ENCODE results near the gene CYSLTR2.

CYSLTR2 gene

DNA sequence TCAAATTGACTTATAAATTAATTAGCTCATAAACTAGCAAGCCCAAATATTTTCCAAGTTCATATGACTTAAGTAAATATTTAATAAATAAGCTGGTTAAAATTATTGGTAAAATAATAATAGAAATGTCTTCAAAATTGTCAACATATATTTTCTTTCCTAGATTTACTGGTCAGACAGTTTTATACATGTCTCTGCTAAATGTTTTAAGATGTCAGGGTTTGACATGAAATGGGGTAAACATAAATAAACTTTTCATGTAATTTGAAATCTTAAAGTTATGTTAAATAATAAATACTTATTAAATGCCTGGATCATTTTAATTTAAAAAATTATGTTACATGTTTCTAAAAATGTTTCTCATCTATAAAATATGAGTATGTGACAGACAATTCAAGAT lies 18.3 kb upstream of the CYSLTR2 start:
- Mint-ChIP-seq H3K27ac (no peak overlapping the region), H3K4me1 (ENCODE audit: low read depth) (no peaks in the 10 kb centered on the region), H3K4me3 (no peak overlapping the region), H3K27me3 (ENCODE audit: low read depth) (peaks cover 5% of the 10 kb centered on the region), H3K9me3 (peaks cover 16% of the 10 kb centered on the region), H3K36me3 (ENCODE audit: low read depth) (peaks cover 3% of the 10 kb centered on the region)

DNA sequence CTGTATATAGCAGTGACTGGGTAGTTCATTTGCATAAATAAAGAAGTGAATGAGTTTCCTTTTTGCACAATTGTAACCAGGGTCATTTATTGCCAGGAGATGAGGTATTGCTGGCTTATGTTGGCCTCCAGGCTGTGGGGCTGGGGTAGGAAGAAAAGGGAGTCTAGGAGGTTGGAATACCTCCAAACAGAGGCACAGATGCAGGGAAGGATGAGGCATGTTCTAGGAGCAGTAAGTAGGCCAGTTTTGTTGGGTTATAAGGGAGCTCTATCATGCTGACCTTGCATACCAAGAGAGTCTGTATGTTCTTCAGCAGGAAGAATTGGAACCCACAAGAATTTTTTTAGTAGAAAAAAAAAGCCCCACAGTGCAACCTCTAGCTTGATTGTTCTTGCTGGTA lies 17.2 kb upstream of the CYSLTR2 start:
- H3K4me1 Mint-ChIP-seq (ENCODE audit: low read depth) = no peaks in the 10 kb centered on the region
- peaks cover 3% of the 10 kb centered on the region for H3K36me3 Mint-ChIP-seq (ENCODE audit: low read depth)
- H3K27me3 Mint-ChIP-seq (ENCODE audit: low read depth) = peaks cover 9% of the 10 kb centered on the region
- H3K4me3 Mint-ChIP-seq = no peak overlapping the region
- H3K9me3 Mint-ChIP-seq = peaks cover 16% of the 10 kb centered on the region
- no peak overlapping the region for H3K27ac Mint-ChIP-seq

DNA sequence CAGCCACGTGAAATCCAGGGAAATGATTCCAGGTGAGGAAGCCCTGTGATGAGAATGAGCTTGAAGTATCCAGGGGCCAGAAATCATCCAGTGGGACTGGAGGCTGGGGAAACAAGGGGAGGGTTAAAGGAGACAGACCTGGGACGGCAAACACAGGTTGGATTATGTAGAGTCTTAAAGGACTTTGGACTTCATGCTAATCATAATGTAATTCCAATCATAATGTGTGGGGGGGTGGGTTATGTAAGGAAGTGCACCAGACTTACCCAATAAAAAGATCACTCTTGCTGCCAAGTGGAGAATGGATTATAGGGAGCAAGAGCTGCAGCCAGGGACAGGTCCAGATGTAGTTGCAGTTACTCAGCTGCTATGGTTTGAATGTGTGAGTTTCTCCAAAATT lies 16.1 kb upstream of the CYSLTR2 start:
- Mint-ChIP-seq H3K27me3 (ENCODE audit: low read depth) (peaks cover 9% of the 10 kb centered on the region), H3K9me3 (peaks cover 16% of the 10 kb centered on the region), H3K36me3 (ENCODE audit: low read depth) (peaks cover 1% of the 10 kb centered on the region), H3K4me3 (no peak overlapping the region), H3K27ac (no peak overlapping the region), H3K4me1 (ENCODE audit: low read depth) (no peaks in the 10 kb centered on the region)

DNA sequence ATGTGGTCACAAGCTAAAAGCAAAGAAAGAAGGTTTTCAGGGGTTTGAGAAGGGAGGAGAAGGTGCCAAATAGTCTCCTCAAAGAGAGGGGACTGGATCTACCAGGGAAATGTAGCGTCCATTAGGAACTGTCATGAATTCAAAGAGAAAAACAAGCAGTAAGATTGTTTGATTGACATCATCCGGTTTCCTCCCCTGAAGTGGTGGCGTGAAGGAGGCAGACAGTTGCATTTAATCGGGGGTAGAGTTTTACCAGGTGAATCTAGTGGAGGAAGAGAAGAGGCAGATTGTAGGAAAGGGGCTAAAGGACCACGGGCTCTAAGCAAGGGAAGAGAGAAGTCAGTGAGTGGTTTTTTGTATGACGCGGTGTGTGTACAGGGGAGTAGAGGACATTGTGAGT lies 13.0 kb upstream of the CYSLTR2 start:
- H3K9me3 Mint-ChIP-seq = peaks cover 11% of the 10 kb centered on the region
- H3K36me3 Mint-ChIP-seq (ENCODE audit: low read depth) = no peaks in the 10 kb centered on the region
- H3K27me3 Mint-ChIP-seq (ENCODE audit: low read depth) = peaks cover 9% of the 10 kb centered on the region
- H3K27ac Mint-ChIP-seq = no peak overlapping the region
- H3K4me1 Mint-ChIP-seq (ENCODE audit: low read depth) = no peaks in the 10 kb centered on the region
- H3K4me3 Mint-ChIP-seq = no peak overlapping the region

DNA sequence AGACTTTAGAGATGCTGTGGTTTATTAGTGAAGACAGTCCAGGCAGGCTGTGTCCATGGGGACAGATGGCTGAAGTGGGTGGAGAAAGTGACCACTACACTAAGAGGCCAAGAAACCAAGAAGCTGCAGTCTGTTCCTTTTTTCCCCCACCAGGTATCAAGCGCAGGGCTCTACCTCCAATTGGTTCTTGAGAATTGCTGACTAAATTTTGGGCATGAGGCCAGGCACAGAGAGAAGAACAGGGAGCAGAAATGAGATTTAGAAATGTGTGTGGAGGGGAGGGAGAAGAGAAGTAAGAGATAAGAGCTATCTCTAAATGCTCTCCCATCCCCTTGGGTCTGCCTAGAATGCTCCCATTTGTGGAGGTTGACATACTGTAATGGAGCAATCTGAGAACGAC lies 12.3 kb upstream of the CYSLTR2 start:
- H3K27ac Mint-ChIP-seq = no peak overlapping the region
- peaks cover 9% of the 10 kb centered on the region for H3K27me3 Mint-ChIP-seq (ENCODE audit: low read depth)
- H3K36me3 Mint-ChIP-seq (ENCODE audit: low read depth) = no peaks in the 10 kb centered on the region
- H3K9me3 Mint-ChIP-seq = peaks cover 7% of the 10 kb centered on the region
- H3K4me1 Mint-ChIP-seq (ENCODE audit: low read depth) = no peaks in the 10 kb centered on the region
- H3K4me3 Mint-ChIP-seq = no peak overlapping the region

DNA sequence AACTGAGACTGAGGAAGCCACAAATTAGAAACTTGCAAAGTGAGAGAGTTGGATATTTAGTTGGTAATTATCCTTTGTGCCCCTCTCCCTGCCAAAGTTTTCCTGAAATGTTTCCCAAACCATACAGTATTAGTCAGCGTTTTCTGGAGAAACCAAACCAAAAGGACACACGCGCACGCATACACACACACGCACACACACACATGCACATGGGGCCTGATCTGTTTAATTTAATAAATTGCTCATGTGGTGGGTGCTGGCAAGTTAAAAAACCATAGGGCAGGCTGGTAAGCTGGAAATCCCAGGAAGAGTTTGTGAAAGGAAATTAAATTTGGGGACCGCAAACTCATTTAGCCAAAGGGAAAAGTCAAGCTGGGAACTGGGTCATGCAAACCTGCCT lies 11.7 kb upstream of the CYSLTR2 start:
- H3K4me3 Mint-ChIP-seq = no peak overlapping the region
- peaks cover 5% of the 10 kb centered on the region for H3K9me3 Mint-ChIP-seq
- no peaks in the 10 kb centered on the region for H3K4me1 Mint-ChIP-seq (ENCODE audit: low read depth)
- H3K36me3 Mint-ChIP-seq (ENCODE audit: low read depth) = no peaks in the 10 kb centered on the region
- H3K27me3 Mint-ChIP-seq (ENCODE audit: low read depth) = peaks cover 9% of the 10 kb centered on the region
- H3K27ac Mint-ChIP-seq = no peak overlapping the region

DNA sequence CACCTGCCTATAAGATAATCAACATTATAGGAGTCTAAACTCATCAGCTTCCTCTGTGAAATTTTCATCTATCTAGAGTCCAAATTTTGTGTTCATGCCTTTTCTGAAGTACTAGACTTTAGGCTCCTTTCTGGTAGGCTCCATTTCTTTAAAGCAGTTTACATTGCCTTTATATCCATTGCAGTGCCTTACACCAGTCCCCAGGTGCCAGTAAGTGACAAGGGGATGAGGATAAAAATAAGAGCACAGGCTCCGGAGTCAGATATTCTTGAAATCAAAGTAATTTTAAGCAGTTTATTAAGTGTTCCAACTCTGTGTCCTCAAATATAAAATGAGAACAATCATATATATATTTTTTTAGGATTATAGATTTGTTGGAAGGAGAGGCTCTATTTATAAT lies 10.6 kb upstream of the CYSLTR2 start:
- H3K4me3 Mint-ChIP-seq = no peak overlapping the region
- no peaks in the 10 kb centered on the region for H3K36me3 Mint-ChIP-seq (ENCODE audit: low read depth)
- peaks cover 5% of the 10 kb centered on the region for H3K9me3 Mint-ChIP-seq
- H3K27me3 Mint-ChIP-seq (ENCODE audit: low read depth) = peaks cover 12% of the 10 kb centered on the region
- H3K27ac Mint-ChIP-seq = no peak overlapping the region
- no peaks in the 10 kb centered on the region for H3K4me1 Mint-ChIP-seq (ENCODE audit: low read depth)

DNA sequence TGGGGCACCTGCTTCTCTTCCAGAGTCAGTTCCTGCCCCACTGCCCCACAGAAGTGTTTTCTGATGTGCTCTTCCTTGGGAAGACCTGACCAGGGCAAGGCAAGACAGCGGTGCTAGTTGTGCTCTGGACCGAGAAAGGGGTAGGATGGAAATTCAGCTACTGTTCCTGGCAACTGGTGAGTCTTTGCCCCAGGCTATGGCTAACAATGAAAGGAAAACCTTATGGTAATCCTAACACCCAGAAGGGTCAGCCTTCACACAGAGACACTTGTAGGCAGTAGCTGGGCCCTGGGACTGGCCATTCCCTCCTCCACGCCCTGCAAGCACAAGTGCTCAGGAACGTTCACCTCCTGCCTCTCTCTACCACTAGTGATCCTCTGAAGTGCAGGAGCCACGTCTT lies 9.6 kb upstream of the CYSLTR2 start:
- peaks cover 2% of the 10 kb centered on the region for H3K9me3 Mint-ChIP-seq
- H3K27me3 Mint-ChIP-seq (ENCODE audit: low read depth) = peaks cover 12% of the 10 kb centered on the region
- H3K4me3 Mint-ChIP-seq = no peak overlapping the region
- no peaks in the 10 kb centered on the region for H3K36me3 Mint-ChIP-seq (ENCODE audit: low read depth)
- H3K4me1 Mint-ChIP-seq (ENCODE audit: low read depth) = no peaks in the 10 kb centered on the region
- H3K27ac Mint-ChIP-seq = no peak overlapping the region

DNA sequence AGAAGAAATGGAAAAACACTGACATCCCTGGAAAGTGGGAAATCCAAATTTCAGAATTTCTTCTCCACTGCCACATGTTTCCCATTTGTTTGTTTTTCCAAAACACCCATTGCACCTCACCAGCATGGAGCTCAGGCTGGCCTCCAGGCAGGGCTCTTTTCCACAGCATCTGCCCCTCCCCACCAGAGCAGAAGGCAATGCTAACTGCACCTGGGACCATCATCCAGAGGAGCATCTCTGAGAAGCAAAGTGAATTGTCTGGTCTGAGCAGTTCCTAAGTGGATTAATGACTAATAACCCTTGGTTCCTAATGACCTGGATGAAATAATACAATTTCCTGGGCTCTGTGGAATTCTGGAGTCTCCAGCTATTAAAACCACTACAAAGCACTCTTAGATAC lies 8.8 kb upstream of the CYSLTR2 start:
- Mint-ChIP-seq H3K27me3 (ENCODE audit: low read depth) (peaks cover 12% of the 10 kb centered on the region), H3K4me3 (no peak overlapping the region), H3K4me1 (ENCODE audit: low read depth) (no peaks in the 10 kb centered on the region), H3K9me3 (no peaks in the 10 kb centered on the region), H3K36me3 (ENCODE audit: low read depth) (no peaks in the 10 kb centered on the region), H3K27ac (no peak overlapping the region)

DNA sequence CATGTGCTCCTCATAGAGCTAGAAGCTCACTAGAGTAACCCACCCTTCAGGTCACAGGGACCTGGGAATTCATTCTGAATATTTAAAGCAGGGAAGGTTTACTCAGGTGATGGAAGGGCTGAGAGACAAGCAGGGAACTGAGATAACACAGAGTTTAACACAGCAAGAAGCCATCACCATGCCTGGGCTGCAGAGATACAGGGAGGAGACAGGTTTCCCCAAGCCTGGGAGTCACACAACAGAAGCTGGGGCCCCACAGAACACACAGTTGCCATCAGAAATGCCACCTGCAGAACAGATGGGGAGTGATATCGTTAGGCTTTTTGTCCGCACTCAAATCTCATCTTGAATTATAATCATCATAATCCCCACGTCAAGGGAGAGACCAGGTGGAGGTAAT lies 7.9 kb upstream of the CYSLTR2 start:
- no peak overlapping the region for H3K4me3 Mint-ChIP-seq
- H3K36me3 Mint-ChIP-seq (ENCODE audit: low read depth) = no peaks in the 10 kb centered on the region
- H3K4me1 Mint-ChIP-seq (ENCODE audit: low read depth) = no peaks in the 10 kb centered on the region
- H3K27me3 Mint-ChIP-seq (ENCODE audit: low read depth) = peaks cover 3% of the 10 kb centered on the region
- no peak overlapping the region for H3K27ac Mint-ChIP-seq
- H3K9me3 Mint-ChIP-seq = no peaks in the 10 kb centered on the region

DNA sequence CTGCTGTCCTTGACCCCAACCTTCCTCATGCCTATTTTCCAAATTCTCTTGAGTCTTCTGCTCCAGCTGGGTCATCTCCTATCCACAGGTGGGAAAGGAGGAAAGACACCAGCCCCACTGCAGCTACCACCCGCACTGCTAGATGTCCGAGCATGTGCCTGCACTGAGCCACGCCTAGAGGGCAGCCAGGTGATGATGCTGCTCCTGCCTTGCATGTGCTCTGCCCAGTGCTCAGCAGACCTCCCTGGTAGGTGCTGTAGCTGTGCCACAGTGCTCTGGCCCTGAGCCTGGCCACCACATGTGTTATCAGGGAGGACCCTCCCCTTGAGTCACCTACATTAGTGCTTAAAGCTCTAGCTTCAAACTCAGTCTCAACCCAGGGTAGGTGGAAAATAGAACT lies 6.9 kb upstream of the CYSLTR2 start:
- H3K27ac Mint-ChIP-seq = no peak overlapping the region
- peaks cover 3% of the 10 kb centered on the region for H3K27me3 Mint-ChIP-seq (ENCODE audit: low read depth)
- no peak overlapping the region for H3K4me3 Mint-ChIP-seq
- H3K4me1 Mint-ChIP-seq (ENCODE audit: low read depth) = no peaks in the 10 kb centered on the region
- no peaks in the 10 kb centered on the region for H3K9me3 Mint-ChIP-seq
- no peaks in the 10 kb centered on the region for H3K36me3 Mint-ChIP-seq (ENCODE audit: low read depth)

DNA sequence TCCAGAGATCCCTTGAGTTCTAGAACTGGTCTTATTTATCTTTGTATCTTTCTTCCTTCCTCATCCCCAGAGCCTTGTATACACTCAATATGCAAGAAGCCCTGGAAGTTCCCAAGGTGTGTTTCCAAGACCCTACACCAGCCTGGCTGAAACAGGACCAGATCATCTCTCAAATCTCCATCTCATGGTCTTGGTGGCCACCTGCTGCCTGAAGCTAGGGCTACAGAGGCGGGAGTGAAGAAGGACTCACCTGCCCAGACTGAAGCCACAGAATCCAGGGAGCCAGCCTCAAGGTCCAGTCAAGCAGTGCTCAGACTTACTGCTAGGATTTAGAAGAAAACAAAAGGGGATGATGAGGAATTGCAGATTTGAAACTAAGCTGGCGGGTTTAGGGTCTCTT lies 6.1 kb upstream of the CYSLTR2 start:
- Mint-ChIP-seq H3K4me1 (ENCODE audit: low read depth) (peaks cover 3% of the 10 kb centered on the region), H3K4me3 (no peak overlapping the region), H3K27me3 (ENCODE audit: low read depth) (peaks cover 3% of the 10 kb centered on the region), H3K9me3 (no peaks in the 10 kb centered on the region), H3K27ac (no peak overlapping the region), H3K36me3 (ENCODE audit: low read depth) (no peaks in the 10 kb centered on the region)

DNA sequence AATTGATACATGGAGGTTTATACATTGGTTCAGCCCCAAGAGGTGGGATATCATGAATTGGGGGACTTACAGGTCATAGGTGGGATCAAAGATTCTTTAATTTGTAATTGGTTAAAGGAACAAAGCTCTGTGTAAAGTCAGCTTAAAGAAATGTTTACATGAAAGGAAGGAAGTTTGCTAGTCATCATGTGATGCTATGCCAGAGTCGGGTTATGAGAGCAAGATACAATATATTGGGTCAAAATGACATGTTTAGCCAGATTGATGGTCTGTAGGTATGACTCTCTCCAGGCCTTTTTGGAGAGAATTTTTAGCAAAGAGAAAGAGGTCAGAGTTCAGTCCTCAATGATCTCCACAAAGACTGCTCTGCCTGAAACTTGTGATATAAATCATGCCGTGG lies 5.3 kb upstream of the CYSLTR2 start:
- Mint-ChIP-seq H3K4me1 (ENCODE audit: low read depth) (peaks cover 11% of the 10 kb centered on the region), H3K36me3 (ENCODE audit: low read depth) (no peaks in the 10 kb centered on the region), H3K9me3 (no peaks in the 10 kb centered on the region), H3K27ac (no peak overlapping the region), H3K4me3 (no peak overlapping the region), H3K27me3 (ENCODE audit: low read depth) (peaks cover 3% of the 10 kb centered on the region)

DNA sequence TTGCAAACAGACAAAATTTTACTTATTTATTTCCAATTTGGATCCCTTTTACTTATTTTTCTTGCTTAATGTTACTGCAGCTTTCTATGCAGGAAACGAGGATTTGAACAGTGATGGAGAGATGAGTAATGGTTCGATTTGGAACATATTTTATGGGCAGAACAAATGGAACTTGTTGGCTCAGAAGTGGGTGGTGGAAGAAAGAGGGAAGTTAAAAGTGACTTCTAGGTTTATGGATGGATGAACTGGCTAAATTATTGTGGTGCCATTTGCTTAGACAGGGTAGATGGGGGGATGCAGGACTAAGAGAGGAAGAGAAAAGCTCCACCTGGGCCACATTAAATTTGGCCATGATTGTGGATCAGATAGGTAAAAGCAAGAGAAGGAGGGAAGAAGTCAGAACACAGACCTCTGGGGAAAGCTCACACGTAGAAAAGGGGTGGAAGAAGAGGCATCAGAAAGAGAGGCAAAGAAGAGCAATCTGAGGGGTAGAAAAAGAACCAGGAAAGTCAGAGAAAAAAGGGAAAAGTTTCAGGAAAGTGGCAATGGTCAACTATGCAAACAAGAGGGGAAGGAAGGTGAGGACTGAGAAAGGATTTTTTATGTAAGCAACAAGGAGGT lies 768 bp upstream of the CYSLTR2 start:
- Mint-ChIP-seq H3K27me3 (ENCODE audit: low read depth) (no peaks in the 10 kb centered on the region), H3K4me1 (ENCODE audit: low read depth) (peaks cover 23% of the 10 kb centered on the region), H3K4me3 (peak overlapping the region; percentile 79), H3K27ac (peak overlapping the region; percentile 64), H3K36me3 (ENCODE audit: low read depth) (peaks cover 2% of the 10 kb centered on the region), H3K9me3 (no peaks in the 10 kb centered on the region)

DNA sequence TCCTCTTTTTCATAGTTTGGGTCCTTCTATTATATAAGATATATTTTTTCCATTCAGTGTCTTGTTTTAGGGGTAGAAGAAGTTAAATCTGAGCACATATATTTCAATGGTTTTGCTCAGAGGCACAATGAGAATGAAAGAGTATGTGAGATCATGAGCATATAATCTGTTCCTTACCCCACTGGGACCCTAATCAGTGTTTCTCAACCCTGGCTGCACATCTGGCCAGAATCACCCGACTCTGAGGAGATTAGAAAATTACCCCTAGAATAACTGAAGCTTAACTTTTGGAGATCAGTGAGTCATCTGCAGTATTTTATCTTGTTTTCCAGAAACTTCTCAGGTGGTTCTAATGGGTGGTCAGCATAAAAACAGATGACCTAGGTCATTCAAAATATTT lies 782 bp downstream of the CYSLTR2 start:
- no peaks in the 10 kb centered on the region for H3K9me3 Mint-ChIP-seq
- no peak overlapping the region for H3K4me3 Mint-ChIP-seq
- H3K4me1 Mint-ChIP-seq (ENCODE audit: low read depth) = peaks cover 25% of the 10 kb centered on the region
- no peaks in the 10 kb centered on the region for H3K27me3 Mint-ChIP-seq (ENCODE audit: low read depth)
- H3K36me3 Mint-ChIP-seq (ENCODE audit: low read depth) = peaks cover 3% of the 10 kb centered on the region
- no peak overlapping the region for H3K27ac Mint-ChIP-seq

DNA sequence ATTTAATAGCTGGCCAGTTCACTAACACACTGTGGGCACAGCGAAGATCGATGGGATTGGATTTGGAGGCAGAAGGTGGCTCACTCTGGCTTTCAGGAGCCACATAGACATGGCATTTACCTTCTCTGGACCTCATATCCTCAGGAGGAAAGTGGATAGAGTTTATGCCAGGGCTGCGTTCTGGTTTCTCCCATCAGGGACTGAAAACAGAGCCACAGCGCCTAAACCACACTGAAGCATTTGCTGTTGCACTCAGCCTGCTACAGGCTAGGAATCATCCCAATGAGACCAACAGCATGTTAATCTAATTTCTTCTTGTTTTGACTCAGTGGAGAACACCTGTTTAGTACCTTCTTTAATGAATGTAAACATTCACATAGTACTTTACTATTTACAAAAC lies 1.6 kb downstream of the CYSLTR2 start:
- H3K27ac Mint-ChIP-seq = no peak overlapping the region
- H3K27me3 Mint-ChIP-seq (ENCODE audit: low read depth) = no peaks in the 10 kb centered on the region
- H3K4me3 Mint-ChIP-seq = no peak overlapping the region
- peaks cover 3% of the 10 kb centered on the region for H3K36me3 Mint-ChIP-seq (ENCODE audit: low read depth)
- peaks cover 28% of the 10 kb centered on the region for H3K4me1 Mint-ChIP-seq (ENCODE audit: low read depth)
- no peaks in the 10 kb centered on the region for H3K9me3 Mint-ChIP-seq
